ENCODE data around the gene CD151.

- no peak for TF ChIP-seq CTCF (IDR thresholded peaks at IDR 0.05; ENCODE audit: low read depth, low read length, missing input control)
- no peak for TF ChIP-seq ATF3 (IDR thresholded peaks at IDR 0.05)
- no peak for TF ChIP-seq RAD21 (IDR thresholded peaks at IDR 0.05)
- no peak for TF ChIP-seq REST (IDR thresholded peaks at IDR 0.05)
- TF ChIP-seq MAX (IDR thresholded peaks at IDR 0.05), result no peak
- no peak for TF ChIP-seq EGR1 (IDR thresholded peaks at IDR 0.05; ENCODE audit: low read depth in 2 of 2)
- TF ChIP-seq TAF1 (conservative IDR thresholded peaks at IDR 0.05), result no peak
- TF ChIP-seq NR2F2 (IDR thresholded peaks at IDR 0.05), result no peak
These were observed 16.9 kb upstream of the CD151 start for GRCh38 chr11:815675-816432.

Measured in liver (tissue), 3 donors.